Erythroblast (primary cell): ENCODE results near the gene SHISA6.

Source experiments
- GATA1 ChIP-seq: IDR thresholded peaks from 2 replicates; pipeline ENCODE4 v1.6.1; 2011; ENCODE audit warnings: low read depth, mild to moderate bottlenecking, control low read depth, low read length, moderate library complexity
- POLR2A ChIP-seq: IDR thresholded peaks from 2 replicates; pipeline ENCODE4 v1.6.1; 2011; ENCODE audit warnings: mild to moderate bottlenecking, low read length

- TF ChIP-seq POLR2A (no peak), GATA1 (no peak)
These were observed 297.4 kb downstream of the SHISA6 start for GRCh38 chr17:11538366-11538765.
